ENCODE measurements around the gene SLC25A30.
"Not testable (repeated sequence)": the region's sequence is repeated elsewhere in the genome, so short reads cannot be mapped to it uniquely, and the experiment has no call there.

Gene SLC25A30

GRCh38 chr13:45356966-45357672 is 61.1 kb downstream of the SLC25A30 start:
- no peaks in the 10 kb centered on the region for H3K27me3 ChIP-seq (ENCODE audit: control insufficient read depth, insufficient read depth, low read length)
- no peak overlapping the region for H3K27ac ChIP-seq
- H3K4me2 ChIP-seq (ENCODE audit: low read length) = no peak overlapping the region
- no peak for TF ChIP-seq CTCF (IDR thresholded peaks at IDR 0.05)
- H2AFZ ChIP-seq = no peak overlapping the region
- no peak overlapping the region for H3K4me3 ChIP-seq (ENCODE audit: low read depth, low read length)
- no peaks in the 10 kb centered on the region for H3K36me3 ChIP-seq (ENCODE audit: control insufficient read depth, insufficient read depth, low read length)
- no peak overlapping the region for H3K9ac ChIP-seq
- H3K79me2 ChIP-seq = no peaks in the 10 kb centered on the region
- H3K9me3 ChIP-seq (ENCODE audit: control insufficient read depth, low read length) = no peaks in the 10 kb centered on the region
- H3K4me1 ChIP-seq = no peaks in the 10 kb centered on the region

- no peaks in the 10 kb centered on the region for H3K4me1 ChIP-seq
- no peaks in the 10 kb centered on the region for H3K36me3 ChIP-seq (ENCODE audit: control insufficient read depth, insufficient read depth, low read length)
- no peaks in the 10 kb centered on the region for H3K27me3 ChIP-seq (ENCODE audit: control insufficient read depth, insufficient read depth, low read length)
- no peak for TF ChIP-seq CTCF (IDR thresholded peaks at IDR 0.05)
- no peak overlapping the region for H3K27ac ChIP-seq
- H3K4me2 ChIP-seq (ENCODE audit: low read length) = no peak overlapping the region
- no peaks in the 10 kb centered on the region for H3K9me3 ChIP-seq (ENCODE audit: control insufficient read depth, low read length)
- no peak overlapping the region for H2AFZ ChIP-seq
- H3K9ac ChIP-seq = no peak overlapping the region
- no peak overlapping the region for H3K4me3 ChIP-seq (ENCODE audit: low read depth, low read length)
- H3K79me2 ChIP-seq = no peaks in the 10 kb centered on the region
These were observed 64.3 kb downstream of the SLC25A30 start for GRCh38 chr13:45353895-45354294.

- Histone ChIP-seq H3K27ac (no peak overlapping the region), H3K4me3 (ENCODE audit: low read depth, low read length) (no peak overlapping the region), H2AFZ (no peak overlapping the region), H3K9me3 (ENCODE audit: control insufficient read depth, low read length) (no peaks in the 10 kb centered on the region), H3K4me1 (no peaks in the 10 kb centered on the region), H3K79me2 (no peaks in the 10 kb centered on the region), H3K4me2 (ENCODE audit: low read length) (no peak overlapping the region), H3K27me3 (ENCODE audit: control insufficient read depth, insufficient read depth, low read length) (no peaks in the 10 kb centered on the region), H3K9ac (no peak overlapping the region), H3K36me3 (ENCODE audit: control insufficient read depth, insufficient read depth, low read length) (no peaks in the 10 kb centered on the region)
- no peak for TF ChIP-seq CTCF (IDR thresholded peaks at IDR 0.05)
These were observed 66.1 kb downstream of the SLC25A30 start for GRCh38 chr13:45352031-45352430.

- H2AFZ ChIP-seq = no peak overlapping the region
- TF ChIP-seq CTCF (IDR thresholded peaks at IDR 0.05) = no peak
- H3K4me3 ChIP-seq (ENCODE audit: low read depth, low read length) = no peak overlapping the region
- no peaks in the 10 kb centered on the region for H3K27me3 ChIP-seq (ENCODE audit: control insufficient read depth, insufficient read depth, low read length)
- no peaks in the 10 kb centered on the region for H3K9me3 ChIP-seq (ENCODE audit: control insufficient read depth, low read length)
- H3K27ac ChIP-seq = no peak overlapping the region
- no peak overlapping the region for H3K4me2 ChIP-seq (ENCODE audit: low read length)
- no peaks in the 10 kb centered on the region for H3K4me1 ChIP-seq
- no peaks in the 10 kb centered on the region for H3K79me2 ChIP-seq
- no peak overlapping the region for H3K9ac ChIP-seq
- H3K36me3 ChIP-seq (ENCODE audit: control insufficient read depth, insufficient read depth, low read length) = no peaks in the 10 kb centered on the region
These were observed 68.0 kb downstream of the SLC25A30 start for GRCh38 chr13:45350152-45350551.

GRCh38 chr13:45349438-45349837 is 68.7 kb downstream of the SLC25A30 start:
- no peak for TF ChIP-seq CTCF (IDR thresholded peaks at IDR 0.05)
- no peaks in the 10 kb centered on the region for H3K79me2 ChIP-seq
- H2AFZ ChIP-seq = no peak overlapping the region
- H3K27ac ChIP-seq = no peak overlapping the region
- no peaks in the 10 kb centered on the region for H3K9me3 ChIP-seq (ENCODE audit: control insufficient read depth, low read length)
- no peak overlapping the region for H3K9ac ChIP-seq
- H3K27me3 ChIP-seq (ENCODE audit: control insufficient read depth, insufficient read depth, low read length) = no peaks in the 10 kb centered on the region
- no peaks in the 10 kb centered on the region for H3K4me1 ChIP-seq
- no peak overlapping the region for H3K4me2 ChIP-seq (ENCODE audit: low read length)
- no peak overlapping the region for H3K4me3 ChIP-seq (ENCODE audit: low read depth, low read length)
- H3K36me3 ChIP-seq (ENCODE audit: control insufficient read depth, insufficient read depth, low read length) = no peaks in the 10 kb centered on the region

GRCh38 chr13:45344064-45344463 is 74.1 kb downstream of the SLC25A30 start:
- H3K27ac ChIP-seq; H3K9ac ChIP-seq; H3K4me2 ChIP-seq (ENCODE audit: low read length); H3K36me3 ChIP-seq (ENCODE audit: control insufficient read depth, insufficient read depth, low read length); H3K27me3 ChIP-seq (ENCODE audit: control insufficient read depth, insufficient read depth, low read length); H3K79me2 ChIP-seq; H3K4me3 ChIP-seq (ENCODE audit: low read depth, low read length); H3K4me1 ChIP-seq; H3K9me3 ChIP-seq (ENCODE audit: control insufficient read depth, low read length); H2AFZ ChIP-seq: not testable (repeated sequence)

All from parathyroid adenoma (tissue), 2 donors.